GM12872 (cell line): Measurements from ENCODE around the gene METAP1D.

Source experiments
- TF ChIP-seq, protein P1 (sequence below): IDR thresholded peaks from 3 replicates; pipeline ENCODE4 v1.5.1; 2011; ENCODE audit warnings: low read depth, mild to moderate bottlenecking, low read length, moderate library complexity; ENCODE audit not compliant: insufficient read depth

The METAP1D gene

DNA sequence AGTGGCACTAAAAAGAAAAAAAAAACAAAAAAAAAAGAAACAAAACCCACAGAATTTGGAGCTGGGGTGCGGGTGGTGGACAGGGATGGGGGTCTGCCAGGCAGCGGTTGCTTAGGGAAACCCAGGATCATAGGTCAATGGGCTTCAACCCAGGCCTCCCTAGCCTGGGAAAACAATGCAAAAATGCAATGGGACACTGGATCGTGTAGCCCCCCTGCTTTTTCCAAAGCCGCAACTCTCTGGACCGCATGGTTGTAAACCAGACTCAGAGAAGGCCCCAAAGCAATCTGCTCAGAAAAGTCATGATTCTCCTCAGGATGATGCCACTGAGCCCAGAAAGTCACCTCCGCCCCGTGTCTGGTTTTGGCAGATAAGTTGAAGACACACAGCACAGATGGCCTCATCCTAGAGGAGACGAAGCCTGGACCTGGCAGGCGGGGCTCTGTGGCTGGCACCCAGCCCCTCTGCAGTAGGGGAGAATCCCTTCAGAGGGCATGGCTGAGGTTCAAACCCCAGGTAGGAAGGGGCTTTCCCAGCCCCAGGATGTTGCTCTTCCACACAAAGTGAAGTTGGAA, 97.9 kb downstream of the METAP1D start:
- TF ChIP-seq, protein P1, sequence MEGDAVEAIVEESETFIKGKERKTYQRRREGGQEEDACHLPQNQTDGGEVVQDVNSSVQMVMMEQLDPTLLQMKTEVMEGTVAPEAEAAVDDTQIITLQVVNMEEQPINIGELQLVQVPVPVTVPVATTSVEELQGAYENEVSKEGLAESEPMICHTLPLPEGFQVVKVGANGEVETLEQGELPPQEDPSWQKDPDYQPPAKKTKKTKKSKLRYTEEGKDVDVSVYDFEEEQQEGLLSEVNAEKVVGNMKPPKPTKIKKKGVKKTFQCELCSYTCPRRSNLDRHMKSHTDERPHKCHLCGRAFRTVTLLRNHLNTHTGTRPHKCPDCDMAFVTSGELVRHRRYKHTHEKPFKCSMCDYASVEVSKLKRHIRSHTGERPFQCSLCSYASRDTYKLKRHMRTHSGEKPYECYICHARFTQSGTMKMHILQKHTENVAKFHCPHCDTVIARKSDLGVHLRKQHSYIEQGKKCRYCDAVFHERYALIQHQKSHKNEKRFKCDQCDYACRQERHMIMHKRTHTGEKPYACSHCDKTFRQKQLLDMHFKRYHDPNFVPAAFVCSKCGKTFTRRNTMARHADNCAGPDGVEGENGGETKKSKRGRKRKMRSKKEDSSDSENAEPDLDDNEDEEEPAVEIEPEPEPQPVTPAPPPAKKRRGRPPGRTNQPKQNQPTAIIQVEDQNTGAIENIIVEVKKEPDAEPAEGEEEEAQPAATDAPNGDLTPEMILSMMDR = no peak

DNA sequence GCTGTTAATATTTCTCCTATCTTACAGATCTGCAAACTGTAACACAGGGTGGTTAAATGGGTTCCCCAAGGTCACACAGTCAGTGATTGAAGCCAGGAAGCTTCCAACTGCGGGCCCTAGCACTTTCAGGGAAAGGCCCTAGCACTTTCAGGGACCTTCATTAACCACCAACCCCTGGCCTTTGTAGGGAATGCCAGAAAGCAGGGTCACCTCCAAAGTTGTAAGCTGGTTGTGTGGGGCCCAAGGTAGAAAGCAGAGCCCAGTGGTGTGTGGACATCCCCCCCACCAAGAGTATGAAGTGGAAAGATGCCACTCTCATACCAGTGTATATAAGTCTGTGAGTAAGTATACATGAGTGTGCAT, 98.5 kb downstream of the METAP1D start:
- TF ChIP-seq, protein P1 = no peak

GRCh38 chr2:172098650-172099471, 99.1 kb downstream of the METAP1D start:
- TF ChIP-seq, protein P1 = no peak

DNA sequence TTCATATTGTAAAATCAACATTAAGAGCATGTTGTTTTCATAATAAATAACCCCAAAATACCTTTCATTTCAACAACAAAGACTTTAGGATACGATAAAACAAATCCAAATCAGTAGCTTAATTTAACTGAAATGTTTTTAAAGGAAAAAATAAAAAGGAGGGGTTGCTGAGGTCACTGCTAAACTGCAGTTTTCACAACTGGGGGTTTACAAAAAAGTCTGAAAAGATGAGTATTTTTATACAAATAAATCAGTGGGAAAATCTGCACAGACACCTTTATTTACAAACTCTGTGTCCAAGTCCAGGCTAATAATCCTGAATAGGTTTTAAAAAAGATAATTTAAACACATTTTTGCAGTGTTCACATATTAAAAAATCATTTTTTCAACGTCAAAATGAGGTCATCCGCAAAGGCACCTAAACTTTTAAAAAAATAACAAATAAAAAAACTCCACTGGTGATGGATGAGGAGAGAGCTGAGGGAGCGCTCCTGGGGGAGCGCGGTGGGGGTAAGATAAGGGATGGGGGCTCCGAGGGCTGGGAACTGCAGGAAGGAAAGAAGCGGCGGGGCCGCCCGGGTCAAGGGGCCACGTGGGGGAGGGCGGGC, 99.8 kb downstream of the METAP1D start:
- TF ChIP-seq, protein P1 = no peak

DNA sequence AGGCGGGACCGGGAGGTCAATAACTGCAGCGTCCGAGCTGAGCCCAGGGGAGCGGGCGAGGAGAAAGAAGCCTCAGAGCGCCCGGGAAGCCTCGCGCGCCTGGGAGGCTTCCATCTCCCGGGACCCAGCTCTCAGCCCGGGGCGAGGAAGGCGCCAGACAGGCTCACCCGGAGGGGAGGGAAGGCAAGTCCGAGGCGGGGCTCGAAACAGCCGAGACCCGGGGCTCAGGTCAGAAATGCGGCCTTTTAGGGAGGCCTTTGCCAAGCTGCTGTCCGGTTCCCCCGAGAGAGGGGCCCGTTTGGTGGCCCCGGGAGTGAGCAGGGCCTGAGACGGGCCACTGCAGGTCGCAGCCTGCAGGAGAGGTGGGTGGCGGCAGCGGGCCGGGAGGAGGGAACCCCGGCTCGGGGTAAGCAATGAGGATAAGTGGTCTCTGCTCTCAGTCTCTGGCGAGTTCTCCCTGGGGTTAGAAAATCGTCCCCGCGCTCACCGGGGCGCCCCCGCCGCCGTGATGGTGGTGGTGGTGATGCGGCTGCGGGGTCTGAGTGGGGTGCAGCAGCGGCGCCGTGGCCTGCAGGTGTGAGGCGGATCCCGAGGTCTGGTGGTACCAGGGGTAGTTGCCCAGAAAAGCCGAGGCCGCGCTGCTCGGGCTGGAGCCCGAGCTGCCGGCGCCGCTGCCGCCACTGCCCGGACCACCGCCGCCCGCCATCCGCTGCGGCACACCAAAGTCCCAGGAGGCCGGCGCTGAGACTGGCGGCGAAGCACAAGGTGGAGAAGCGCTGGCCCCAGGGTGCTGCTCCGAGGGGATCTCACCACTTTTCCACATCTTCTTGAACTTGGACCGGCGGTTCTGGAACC, 100.6 kb downstream of the METAP1D start:
- TF ChIP-seq, protein P1 = no peak

DNA sequence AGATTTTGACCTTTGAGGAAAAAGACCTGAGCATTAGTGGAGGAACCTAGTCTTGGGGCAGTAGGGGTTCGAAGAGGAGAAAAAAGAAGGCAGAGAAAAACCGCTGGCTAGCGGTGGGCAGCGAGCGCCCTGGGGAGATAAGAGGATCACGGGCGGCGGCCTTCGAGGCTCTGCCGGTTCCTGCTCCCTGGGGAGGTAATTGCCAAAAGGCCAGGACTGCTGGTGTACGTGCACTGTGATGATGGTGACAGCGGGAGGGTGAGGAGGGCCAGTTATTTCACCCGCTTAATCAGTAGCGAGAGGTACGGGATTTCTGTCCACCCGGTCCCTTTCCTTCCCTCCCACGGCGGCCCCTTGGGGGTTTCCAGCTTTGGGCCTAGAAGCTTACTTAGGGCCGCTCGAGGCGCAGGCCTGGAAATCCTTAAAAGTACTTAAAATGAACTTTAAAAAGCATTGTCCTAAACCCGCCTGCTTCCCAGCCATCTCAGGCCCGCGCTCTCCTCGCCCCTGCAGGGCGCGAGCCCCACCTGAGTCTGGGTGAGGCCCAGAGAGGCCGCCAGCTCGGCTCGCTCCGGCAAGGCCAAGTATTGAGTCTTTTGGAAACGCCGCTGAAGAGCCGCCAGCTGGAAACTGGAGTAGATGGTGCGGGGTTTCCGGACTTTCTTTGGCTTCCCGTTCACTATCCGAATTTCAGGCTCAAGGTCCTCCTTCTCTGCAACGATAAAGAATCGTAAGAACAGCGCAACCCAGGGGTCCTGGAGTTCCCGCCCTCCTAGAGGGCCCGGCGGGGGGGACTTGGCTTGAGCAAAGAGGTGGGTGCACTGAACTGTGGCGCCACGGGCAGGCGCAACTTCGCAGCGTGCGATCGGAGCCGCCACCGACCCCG, 101.4 kb downstream of the METAP1D start:
- TF ChIP-seq, protein P1 = no peak
